Motor neuron (in vitro differentiated cells): ENCODE measurements around the gene INTS11. TPM values are rescaled to one million over a fixed set of nuclear protein-coding genes. Genes with fewer than 3 reads are reported as not detected.

Experiments used
- ATAC-seq, 8 experiments: fragments of 200-7000 bp; cut with Tn5 transposase; replicated peaks in 6 of 8; 2 replicates each; pipeline ENCODE4 v1.8.0; 2021; ENCODE audit warnings: mild to moderate bottlenecking in 8 of 8, moderate library complexity in 8 of 8
- H3K27ac ChIP-seq, 2 donors: fragments of 250-450 bp; sonication (Bioruptor Pico); 2 replicates each; pipeline ENCODE4 v1.9.0; 2021; ENCODE audit warnings: antibody characterized with exemption in 2 of 2, mild to moderate bottlenecking in 2 of 2, moderate library complexity in 1 of 2
- H3K4me1 ChIP-seq, 2 donors: fragments of 250-450 bp; sonication (Bioruptor Pico); replicated peaks in 1 of 2; 2 replicates each; pipeline ENCODE4 v1.6.1; 2021; ENCODE audit warnings: antibody characterized with exemption in 2 of 2, mild to moderate bottlenecking in 2 of 2, moderate library complexity in 1 of 2
- H3K4me3 ChIP-seq, 5 donors: fragments of 250-450 bp; sonication (Bioruptor Pico); 2 replicates each; pipeline ENCODE4 v1.9.0; 2021; ENCODE audit warnings: antibody characterized with exemption in 5 of 5, mild to moderate bottlenecking in 5 of 5, moderate library complexity in 4 of 5
- WGBS, 10 experiments: fragments of 450-650 bp; shearing (Covaris generic); methylation state at CpG; one replicate each; pipeline ENCODE4 v1.0.0; 2022; 5-methylcytosine and 5-hydroxymethylcytosine counted together
- in situ Hi-C, 9 experiments: fragments of 400-800 bp; cut with MboI; loops; one replicate each; pipeline ENCODE4 v1.15.0; 2021; ENCODE audit warnings: low sequenced_read_pairs in 9 of 9, low pct_unique_long_range_greater_than_20kb in 2 of 9; ENCODE audit not compliant: unreplicated experiment in 9 of 9
- total RNA-seq, 8 experiments: library from RNA; unstranded; fragments of 300-600 nt; gene quantifications; 2 replicates each; pipeline versions ENCODE4 v1.2.3 to v1.2.4, GENCODE V29; 2022

The INTS11 gene
- total RNA-seq, 8 experiments from 2014 or later: 67.5 to 142 (median 103) TPM

DNA sequence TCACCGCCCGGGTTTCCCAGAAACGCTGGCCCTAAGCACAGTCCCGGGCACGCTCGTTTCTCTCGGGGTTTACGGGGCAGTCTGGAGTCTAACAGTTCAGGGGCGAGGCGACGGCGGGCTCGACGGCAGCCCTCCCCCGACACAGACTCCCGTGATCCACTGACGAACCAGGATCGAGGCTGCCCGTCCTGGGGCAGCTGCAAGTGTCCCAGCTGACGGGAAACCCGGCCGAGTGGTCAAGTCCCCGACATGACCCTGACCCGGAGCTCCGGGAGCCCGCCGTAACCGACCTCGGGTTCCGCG lies 51.3 kb downstream of the INTS11 start:
- WGBS, 10 experiments: 0% methylated on average over 8 to 11 of the region's 31 CpGs; no CpG with 5 or more reads in 8 of the 10 experiments
- peak in 3 of 8 experiments; percentile 1 to 2 (median 2) for ATAC-seq
- H3K27ac ChIP-seq: peak overlapping the region; percentile 89 to 95
- H3K4me3 ChIP-seq: peak overlapping the region; percentile 86 to 98 (median 96)
- in situ Hi-C loops: loop anchor here in 3 of 9 experiments (25.0 kb wide), 2 partner anchors 111 to 261 kb away; partner anchors contain the start of genes AGRN (in 2 of the 3), HES4 (in 2 of the 3), ISG15 (in 2 of the 3) and TTLL10 (in 1 of the 3)
- peaks cover 26 to 27% of the 10 kb centered on the region in 2 donors for H3K4me1 ChIP-seq

- in situ Hi-C loops: loop anchor here in 3 of 9 experiments (25.0 kb wide), 2 partner anchors 110 to 260 kb away; partner anchors contain the start of genes AGRN (in 2 of the 3), HES4 (in 2 of the 3), ISG15 (in 2 of the 3) and TTLL10 (in 1 of the 3)
- Histone ChIP-seq H3K4me1 (peaks cover 26 to 27% of the 10 kb centered on the region in 2 donors), H3K4me3 (peak overlapping the region; percentile 86 to 98 (median 96)), H3K27ac (peak overlapping the region; percentile 89 to 95)
- 19 to 82% (median 52%) methylated on average over 3 to 19 of the region's 43 CpGs; no CpG with 5 or more reads in 2 of the 10 experiments for WGBS, 10 experiments
- peak in 1 of 8 experiments; percentile 0 for ATAC-seq
Measured at GRCh38 chr1:1272341-1273208, 51.9 kb downstream of the INTS11 start.

DNA sequence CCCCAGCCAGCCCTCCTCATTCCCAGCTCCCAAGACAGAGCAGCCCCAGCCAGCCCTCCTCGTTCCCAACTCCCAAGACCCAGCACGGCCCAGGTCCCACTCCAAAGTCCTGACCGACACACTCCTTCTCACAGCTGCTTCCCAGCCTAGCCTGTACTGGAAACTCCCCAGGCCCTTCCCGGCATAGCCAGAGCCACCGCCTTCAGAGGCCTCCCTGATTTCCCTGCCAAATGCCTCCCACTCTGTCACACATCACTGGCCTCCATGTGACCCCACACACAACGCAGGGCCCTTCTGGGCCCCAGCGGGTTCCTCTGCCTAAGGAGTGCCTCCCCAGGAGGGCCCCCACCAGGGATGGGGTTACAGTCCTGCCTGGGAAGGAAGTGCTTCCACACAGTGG lies 53.6 kb downstream of the INTS11 start:
- Histone ChIP-seq H3K4me3 (no peak overlapping the region), H3K27ac (no peak overlapping the region), H3K4me1 (peaks cover 26 to 27% of the 10 kb centered on the region in 2 donors)
- ATAC-seq: peak in 3 of 8 experiments; percentile 24 to 71 (median 70)
- 0 to 100% (median 90%) methylated on average over 1 to 6 of the region's 7 CpGs; no CpG with 5 or more reads in 4 of the 10 experiments for WGBS, 10 experiments
- in situ Hi-C loops: loop anchor here in 3 of 9 experiments (25.0 kb wide), 2 partner anchors 109 to 259 kb away; partner anchors contain the start of genes AGRN (in 2 of the 3), HES4 (in 2 of the 3), ISG15 (in 2 of the 3) and TTLL10 (in 1 of the 3)

DNA sequence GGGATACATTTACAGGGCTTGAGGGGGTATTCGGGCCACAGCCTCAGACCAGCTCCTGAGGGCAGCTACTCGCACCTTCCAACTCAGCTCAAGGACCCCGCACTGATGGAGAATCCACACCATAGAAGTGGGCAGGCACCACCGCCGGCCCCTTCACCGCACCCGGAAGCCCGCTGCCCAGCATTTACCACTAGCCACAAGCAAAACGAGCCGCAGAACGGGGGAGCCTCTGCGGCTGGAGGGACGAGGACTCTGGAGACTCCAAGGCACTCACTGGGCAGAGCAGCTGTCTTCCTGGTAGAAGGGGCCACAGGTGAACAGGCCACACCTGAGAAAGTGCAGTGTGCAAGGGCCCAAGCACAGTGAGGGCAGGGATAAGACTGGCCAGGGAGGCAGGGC lies 56.2 kb downstream of the INTS11 start:
- in situ Hi-C loops: loop anchor here in 3 of 9 experiments (25.0 kb wide), 2 partner anchors 106 to 256 kb away; partner anchors contain the start of genes AGRN (in 2 of the 3), HES4 (in 2 of the 3), ISG15 (in 2 of the 3) and TTLL10 (in 1 of the 3)
- ATAC-seq: no peak
- H3K4me3 ChIP-seq: no peak overlapping the region
- 94 to 100% (median 98%) methylated on average over 5 to 13 of the region's 13 CpGs; no CpG with 5 or more reads in 5 of the 10 experiments for WGBS, 10 experiments
- H3K4me1 ChIP-seq: peaks cover 20% of the 10 kb centered on the region in 2 donors
- H3K27ac ChIP-seq: no peak overlapping the region

- Histone ChIP-seq H3K27ac (no peak overlapping the region), H3K4me1 (peaks cover 19 to 20% of the 10 kb centered on the region in 2 donors), H3K4me3 (no peak overlapping the region)
- in situ Hi-C loops: loop anchor here in 3 of 9 experiments (25.0 kb wide), 2 partner anchors 105 to 255 kb away; partner anchors contain the start of genes AGRN (in 2 of the 3), HES4 (in 2 of the 3), ISG15 (in 2 of the 3) and TTLL10 (in 1 of the 3)
- WGBS, 10 experiments: 94 to 100% (median 96%) methylated on average over 3 to 19 of the region's 39 CpGs; no CpG with 5 or more reads in 5 of the 10 experiments
- peak in 3 of 8 experiments; percentile 12 to 25 (median 23) for ATAC-seq
Measured at GRCh38 chr1:1267488-1268283, 56.8 kb downstream of the INTS11 start.

DNA sequence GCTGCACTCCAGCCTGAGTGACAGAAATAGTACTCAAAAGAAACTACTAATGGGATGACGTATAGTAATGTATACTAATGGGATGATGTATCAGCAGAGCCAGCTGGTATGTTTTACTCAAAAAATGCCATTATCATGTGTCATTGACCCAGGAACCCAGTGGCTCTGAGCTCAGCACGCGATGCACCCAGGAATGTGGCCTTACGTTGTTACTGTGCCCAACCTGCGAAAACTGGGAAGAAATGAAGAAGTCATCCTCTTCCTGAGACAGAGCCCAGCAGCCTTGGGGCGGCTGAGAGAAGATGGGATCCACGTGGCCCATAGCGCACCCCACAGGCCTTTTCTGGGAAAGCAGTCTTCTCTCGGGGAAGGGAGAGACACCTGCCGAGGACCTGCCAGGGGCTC lies 59.6 kb downstream of the INTS11 start:
- in situ Hi-C loops: loop anchor here in 3 of 9 experiments (25.0 kb wide), 2 partner anchors 103 to 253 kb away; partner anchors contain the start of genes AGRN (in 2 of the 3), HES4 (in 2 of the 3), ISG15 (in 2 of the 3) and TTLL10 (in 1 of the 3)
- WGBS, 10 experiments: 20 to 100% (median 92%) methylated on average over 1 to 10 of the region's 10 CpGs
- peak in 5 of 8 experiments; percentile 3 to 66 (median 54) for ATAC-seq
- Histone ChIP-seq H3K4me3 (no peak overlapping the region), H3K27ac (no peak overlapping the region), H3K4me1 (no peaks in the 10 kb centered on the region)

DNA sequence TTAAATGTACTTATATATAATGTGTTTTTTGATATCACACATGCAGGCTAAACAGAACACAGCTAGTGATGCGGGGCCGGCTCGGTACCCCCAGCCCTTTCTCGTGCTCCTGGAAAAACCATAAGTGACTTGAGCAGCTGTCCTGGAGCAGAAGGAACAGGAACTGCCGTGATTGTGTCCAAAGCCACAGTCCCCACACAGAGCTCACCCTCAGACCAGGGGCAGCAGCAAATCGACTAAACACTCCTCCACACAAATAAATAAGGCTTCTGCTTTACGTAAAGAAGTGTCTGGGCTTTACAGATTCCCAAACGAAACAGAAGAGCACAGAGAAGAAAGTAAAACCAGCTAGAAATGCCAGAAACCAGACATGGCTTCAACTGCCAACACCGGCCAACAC lies 60.4 kb downstream of the INTS11 start:
- WGBS, 10 experiments: 83 to 100% (median 89%) methylated on average over 1 to 9 of the region's 9 CpGs; no CpG with 5 or more reads in 3 of the 10 experiments
- no peak overlapping the region for H3K4me3 ChIP-seq
- in situ Hi-C loops: loop anchor here in 3 of 9 experiments (25.0 kb wide), 2 partner anchors 102 to 252 kb away; partner anchors contain the start of genes AGRN (in 2 of the 3), HES4 (in 2 of the 3), ISG15 (in 2 of the 3) and TTLL10 (in 1 of the 3)
- no peak for ATAC-seq
- no peak overlapping the region for H3K27ac ChIP-seq
- H3K4me1 ChIP-seq: no peaks in the 10 kb centered on the region

DNA sequence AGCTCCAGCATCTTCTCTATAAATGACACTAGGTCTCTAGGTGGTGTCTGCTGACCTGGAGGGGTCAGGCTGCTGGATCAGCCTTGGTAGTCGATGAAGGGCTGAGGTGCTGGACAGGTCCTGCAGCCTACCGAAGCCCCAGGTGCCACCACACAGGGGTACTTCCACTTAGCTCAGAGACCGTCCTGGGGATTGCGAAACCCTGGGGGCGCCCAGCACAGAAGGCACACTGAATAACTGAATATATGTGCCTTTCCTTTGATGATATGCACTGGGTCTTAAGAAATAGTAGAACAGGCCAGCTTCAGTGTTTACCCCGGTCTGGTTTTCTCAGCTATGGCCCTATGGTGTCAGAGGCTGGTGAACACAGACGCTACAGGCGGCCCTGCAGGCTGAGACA lies 61.7 kb downstream of the INTS11 start:
- Histone ChIP-seq H3K4me3 (no peak overlapping the region), H3K27ac (no peak overlapping the region), H3K4me1 (no peaks in the 10 kb centered on the region)
- in situ Hi-C loops: loop anchor here in 3 of 9 experiments (25.0 kb wide), 2 partner anchors 100 to 250 kb away; partner anchors contain the start of genes AGRN (in 2 of the 3), HES4 (in 2 of the 3), ISG15 (in 2 of the 3) and TTLL10 (in 1 of the 3)
- no peak for ATAC-seq
- WGBS, 10 experiments: 80 to 100% (median 96%) methylated on average over 1 to 7 of the region's 8 CpGs; no CpG with 5 or more reads in 3 of the 10 experiments

- ATAC-seq: no peak
- no peak overlapping the region for H3K27ac ChIP-seq
- 80 to 100% (median 98%) methylated on average over 1 to 17 of the region's 17 CpGs; no CpG with 5 or more reads in 3 of the 10 experiments for WGBS, 10 experiments
- in situ Hi-C loops: loop anchor here in 3 of 9 experiments (25.0 kb wide), 2 partner anchors 100 to 250 kb away; partner anchors contain the start of genes AGRN (in 2 of the 3), HES4 (in 2 of the 3), ISG15 (in 2 of the 3) and TTLL10 (in 1 of the 3)
- H3K4me3 ChIP-seq: no peak overlapping the region
- no peaks in the 10 kb centered on the region for H3K4me1 ChIP-seq
Measured at GRCh38 chr1:1262071-1262470, 62.4 kb downstream of the INTS11 start.
